Measurements from ENCODE around the gene CTNNAL1. TPM values are rescaled to one million over a fixed set of nuclear protein-coding genes. Genes with fewer than 3 reads are reported as not detected.

The CTNNAL1 gene
- total and polyA plus RNA-seq, 2 of the 8 experiments (the other 6 are each of a cell fraction or from before 2014, with no cell fraction given) = 23.2 to 66.1 TPM

- TF ChIP-seq, protein P1, sequence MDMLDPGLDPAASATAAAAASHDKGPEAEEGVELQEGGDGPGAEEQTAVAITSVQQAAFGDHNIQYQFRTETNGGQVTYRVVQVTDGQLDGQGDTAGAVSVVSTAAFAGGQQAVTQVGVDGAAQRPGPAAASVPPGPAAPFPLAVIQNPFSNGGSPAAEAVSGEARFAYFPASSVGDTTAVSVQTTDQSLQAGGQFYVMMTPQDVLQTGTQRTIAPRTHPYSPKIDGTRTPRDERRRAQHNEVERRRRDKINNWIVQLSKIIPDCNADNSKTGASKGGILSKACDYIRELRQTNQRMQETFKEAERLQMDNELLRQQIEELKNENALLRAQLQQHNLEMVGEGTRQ (IDR thresholded peaks at IDR 0.05; ENCODE audit: low read length) = no peak
- TF ChIP-seq RAD21 (IDR thresholded peaks at IDR 0.05 in 1 of 2, conservative IDR thresholded peaks at IDR 0.05 in 1 of 2; ENCODE audit: low read depth in 2 of 2, low read length in 2 of 2) (no peak), EZH2 (IDR thresholded peaks at IDR 0.05; ENCODE audit: low read depth, low read length, severe bottlenecking) (no peak)
Measured at GRCh38 chr9:108910914-108911313, 102.4 kb downstream of the CTNNAL1 start (continued).
